Activated CD8-positive, alpha-beta memory T cell treated with anti-CD3 and anti-CD28 coated beads, Interleukin-2, amount 10 ng/mL, durations not matched to agents 7 days and 5 days (primary cell): ENCODE data around the gene ST3GAL6. TPM values are rescaled to one million over a fixed set of nuclear protein-coding genes. Genes with fewer than 3 reads are reported as not detected.

ENCODE experiments used
- ATAC-seq: fragments of 150-1000 bp; cut with Tn5 transposase; one replicate; pipeline ENCODE4 v1.10.0; 2021; ENCODE audit warnings: moderate library complexity
- CTCF ChIA-PET: fragments of 350-600 bp; sonication (Branson Sonifier 250); formaldehyde crosslinking; loops from one replicate; lab custom pipeline; 2021; ENCODE audit warnings: antibody characterized with exemption; lab: Charles Lee
- DNase-seq: peaks from one replicate; pipeline ENCODE4 v3.0.0-alpha.2; 2020
- H3K27ac Mint-ChIP-seq: one replicate; pipeline ENCODE4 v1.8.0; 2021; ENCODE audit warnings: mild to moderate bottlenecking, mixed read lengths
- H3K27me3 Mint-ChIP-seq: one replicate; pipeline ENCODE4 v1.8.0; 2021; ENCODE audit warnings: mixed read lengths
- H3K36me3 Mint-ChIP-seq: one replicate; pipeline ENCODE4 v1.8.0; 2021; ENCODE audit warnings: mild to moderate bottlenecking, mixed read lengths
- H3K4me1 Mint-ChIP-seq: one replicate; pipeline ENCODE4 v1.8.0; 2021; ENCODE audit warnings: mixed read lengths
- H3K4me3 Mint-ChIP-seq: one replicate; pipeline ENCODE4 v1.8.0; 2021; ENCODE audit warnings: mild to moderate bottlenecking, moderate library complexity, mixed read lengths
- H3K9me3 Mint-ChIP-seq: one replicate; pipeline ENCODE4 v1.8.0; 2022; ENCODE audit warnings: low read depth, mixed read lengths
- total RNA-seq, 2 experiments: library from RNA; stranded (reverse); gene quantifications; one replicate each; pipeline ENCODE4 v1.2.3, GENCODE V29; 2021

The ST3GAL6 gene
- total RNA-seq, 2 experiments from 2014 or later, result 0.12 TPM; not detected in 1

GRCh38 chr3:98805571-98805970 is 42.4 kb downstream of the ST3GAL6 start:
- no peak overlapping the region for H3K4me3 Mint-ChIP-seq
- no peaks in the 10 kb centered on the region for H3K4me1 Mint-ChIP-seq
- peaks cover 5% of the 10 kb centered on the region for H3K27me3 Mint-ChIP-seq
- ATAC-seq (no peak), DNase-seq (no peak)
- CTCF ChIA-PET, result interaction anchor here (0.6 kb wide), 1 partner anchor 12 kb away, joined by 3 read pairs; no protein-coding TSS in a partner anchor
- H3K9me3 Mint-ChIP-seq, result no peaks in the 10 kb centered on the region
- no peak overlapping the region for H3K27ac Mint-ChIP-seq
- no peaks in the 10 kb centered on the region for H3K36me3 Mint-ChIP-seq

GRCh38 chr3:98806521-98806920 is 43.4 kb downstream of the ST3GAL6 start:
- Mint-ChIP-seq H3K27me3 (peaks cover 5% of the 10 kb centered on the region), H3K4me3 (no peak overlapping the region), H3K9me3 (no peaks in the 10 kb centered on the region), H3K4me1 (no peaks in the 10 kb centered on the region), H3K27ac (no peak overlapping the region), H3K36me3 (no peaks in the 10 kb centered on the region)
- CTCF ChIA-PET, result interaction anchor here (0.9 kb wide), 1 partner anchor 478 kb away, joined by 3 read pairs; no protein-coding TSS in a partner anchor
- DNase-seq, result no peak
- ATAC-seq, result no peak

- Mint-ChIP-seq H3K4me1 (no peaks in the 10 kb centered on the region), H3K36me3 (no peaks in the 10 kb centered on the region), H3K27ac (no peak overlapping the region), H3K27me3 (peaks cover 5% of the 10 kb centered on the region), H3K9me3 (no peaks in the 10 kb centered on the region), H3K4me3 (no peak overlapping the region)
- ATAC-seq (no peak), DNase-seq (no peak)
- CTCF ChIA-PET, result interaction anchor here (0.9 kb wide), 1 partner anchor 478 kb away, joined by 3 read pairs; no protein-coding TSS in a partner anchor
Observed at GRCh38 chr3:98807011-98807410, 43.9 kb downstream of the ST3GAL6 start.

GRCh38 chr3:98807561-98807960 is 44.4 kb downstream of the ST3GAL6 start:
- CTCF ChIA-PET, result no interaction called here
- Mint-ChIP-seq H3K4me1 (no peaks in the 10 kb centered on the region), H3K36me3 (no peaks in the 10 kb centered on the region), H3K27me3 (peaks cover 5% of the 10 kb centered on the region), H3K27ac (no peak overlapping the region), H3K4me3 (no peak overlapping the region), H3K9me3 (no peaks in the 10 kb centered on the region)
- DNase-seq (no peak), ATAC-seq (no peak)

GRCh38 chr3:98808071-98808470 is 44.9 kb downstream of the ST3GAL6 start:
- Mint-ChIP-seq H3K36me3 (no peaks in the 10 kb centered on the region), H3K9me3 (no peaks in the 10 kb centered on the region), H3K4me1 (no peaks in the 10 kb centered on the region), H3K27ac (no peak overlapping the region), H3K27me3 (peaks cover 5% of the 10 kb centered on the region), H3K4me3 (no peak overlapping the region)
- no peak for ATAC-seq
- DNase-seq, result no peak
- CTCF ChIA-PET, result no interaction called here

GRCh38 chr3:98809557-98809956 is 46.4 kb downstream of the ST3GAL6 start:
- no peaks in the 10 kb centered on the region for H3K9me3 Mint-ChIP-seq
- peaks cover 2% of the 10 kb centered on the region for H3K27me3 Mint-ChIP-seq
- no peak overlapping the region for H3K27ac Mint-ChIP-seq
- ATAC-seq (no peak), DNase-seq (no peak)
- H3K4me1 Mint-ChIP-seq, result no peaks in the 10 kb centered on the region
- CTCF ChIA-PET, result interaction anchor here (1.3 kb wide), 1 partner anchor 207 kb away, joined by 4 read pairs; no protein-coding TSS in a partner anchor
- H3K4me3 Mint-ChIP-seq, result no peak overlapping the region
- H3K36me3 Mint-ChIP-seq, result no peaks in the 10 kb centered on the region

- no peak overlapping the region for H3K27ac Mint-ChIP-seq
- H3K4me3 Mint-ChIP-seq, result no peak overlapping the region
- H3K9me3 Mint-ChIP-seq, result no peaks in the 10 kb centered on the region
- CTCF ChIA-PET, result interaction anchor here (0.6 to 1.7 kb wide), 2 partner anchors 209 to 772 kb away, joined by 4 read pairs; no protein-coding TSS in a partner anchor
- DNase-seq (no peak), ATAC-seq (no peak)
- H3K27me3 Mint-ChIP-seq, result peaks cover 6% of the 10 kb centered on the region
- H3K36me3 Mint-ChIP-seq, result no peaks in the 10 kb centered on the region
- H3K4me1 Mint-ChIP-seq, result no peaks in the 10 kb centered on the region
Observed at GRCh38 chr3:98811048-98811447, 47.9 kb downstream of the ST3GAL6 start.

GRCh38 chr3:98812851-98813374 is 49.8 kb downstream of the ST3GAL6 start:
- H3K4me3 Mint-ChIP-seq, result no peak overlapping the region
- H3K4me1 Mint-ChIP-seq, result no peaks in the 10 kb centered on the region
- no peaks in the 10 kb centered on the region for H3K9me3 Mint-ChIP-seq
- no peaks in the 10 kb centered on the region for H3K36me3 Mint-ChIP-seq
- DNase-seq, result no peak
- no peak for ATAC-seq
- peaks cover 6% of the 10 kb centered on the region for H3K27me3 Mint-ChIP-seq
- CTCF ChIA-PET, result interaction anchor here (1.0 to 1.7 kb wide), 5 partner anchors 208 to 773 kb away, joined by 3 to 7 read pairs (median 4); partner anchors contain the start of gene CPOX
- H3K27ac Mint-ChIP-seq, result no peak overlapping the region

GRCh38 chr3:98814817-98815420 is 51.8 kb downstream of the ST3GAL6 start:
- no peaks in the 10 kb centered on the region for H3K9me3 Mint-ChIP-seq
- no peak overlapping the region for H3K4me3 Mint-ChIP-seq
- no peaks in the 10 kb centered on the region for H3K4me1 Mint-ChIP-seq
- no peak for ATAC-seq
- no peaks in the 10 kb centered on the region for H3K36me3 Mint-ChIP-seq
- no peak for DNase-seq
- peaks cover 4% of the 10 kb centered on the region for H3K27me3 Mint-ChIP-seq
- no peak overlapping the region for H3K27ac Mint-ChIP-seq
- CTCF ChIA-PET, result interaction anchor here (0.6 to 1.4 kb wide), 3 partner anchors 19 to 213 kb away, joined by 4 to 5 read pairs (median 5); no protein-coding TSS in a partner anchor

GRCh38 chr3:98817547-98818041 is 54.5 kb downstream of the ST3GAL6 start:
- DNase-seq, result no peak
- Mint-ChIP-seq H3K9me3 (no peaks in the 10 kb centered on the region), H3K27ac (no peak overlapping the region), H3K27me3 (peaks cover 4% of the 10 kb centered on the region), H3K36me3 (no peaks in the 10 kb centered on the region), H3K4me3 (no peak overlapping the region), H3K4me1 (no peaks in the 10 kb centered on the region)
- ATAC-seq, result peak; percentile 76
- CTCF ChIA-PET, result interaction anchor here (0.8 to 3.0 kb wide), 13 partner anchors 9 to 991 kb away, joined by 3 to 13 read pairs (median 4); partner anchors contain the start of gene CPOX

- ATAC-seq (no peak), DNase-seq (no peak)
- no peaks in the 10 kb centered on the region for H3K9me3 Mint-ChIP-seq
- H3K4me1 Mint-ChIP-seq, result no peaks in the 10 kb centered on the region
- no peaks in the 10 kb centered on the region for H3K27me3 Mint-ChIP-seq
- CTCF ChIA-PET, result no interaction called here
- H3K27ac Mint-ChIP-seq, result no peak overlapping the region
- H3K4me3 Mint-ChIP-seq, result no peak overlapping the region
- no peaks in the 10 kb centered on the region for H3K36me3 Mint-ChIP-seq
Observed at GRCh38 chr3:98821063-98821462, 57.9 kb downstream of the ST3GAL6 start.

- CTCF ChIA-PET, result no interaction called here
- H3K27ac Mint-ChIP-seq, result no peak overlapping the region
- ATAC-seq (no peak), DNase-seq (no peak)
- H3K4me3 Mint-ChIP-seq, result no peak overlapping the region
- no peaks in the 10 kb centered on the region for H3K4me1 Mint-ChIP-seq
- H3K9me3 Mint-ChIP-seq, result no peaks in the 10 kb centered on the region
- H3K27me3 Mint-ChIP-seq, result peaks cover 2% of the 10 kb centered on the region
- H3K36me3 Mint-ChIP-seq, result no peaks in the 10 kb centered on the region
Observed at GRCh38 chr3:98823791-98824190, 60.7 kb downstream of the ST3GAL6 start.

GRCh38 chr3:98824256-98824655 is 61.1 kb downstream of the ST3GAL6 start:
- Mint-ChIP-seq H3K27ac (no peak overlapping the region), H3K4me1 (no peaks in the 10 kb centered on the region), H3K4me3 (no peak overlapping the region), H3K9me3 (no peaks in the 10 kb centered on the region), H3K27me3 (peaks cover 2% of the 10 kb centered on the region), H3K36me3 (no peaks in the 10 kb centered on the region)
- DNase-seq, result no peak
- ATAC-seq, result no peak
- CTCF ChIA-PET, result no interaction called here

GRCh38 chr3:98826126-98826525 is 63.0 kb downstream of the ST3GAL6 start:
- H3K4me3 Mint-ChIP-seq, result no peak overlapping the region
- ATAC-seq, result no peak
- CTCF ChIA-PET, result interaction anchor here (1.5 kb wide), 1 partner anchor 9 kb away, joined by 6 read pairs; no protein-coding TSS in a partner anchor
- no peak overlapping the region for H3K27ac Mint-ChIP-seq
- peaks cover 2% of the 10 kb centered on the region for H3K27me3 Mint-ChIP-seq
- H3K4me1 Mint-ChIP-seq, result no peaks in the 10 kb centered on the region
- DNase-seq, result no peak
- no peaks in the 10 kb centered on the region for H3K36me3 Mint-ChIP-seq
- no peaks in the 10 kb centered on the region for H3K9me3 Mint-ChIP-seq
